ENCODE results near the gene IGSF3. TPM values are rescaled to one million over a fixed set of nuclear protein-coding genes. Genes with fewer than 3 reads are reported as not detected.

IGSF3 gene
- total and polyA plus RNA-seq, 2 of the 13 experiments (the other 11 are each of a cell fraction or from before 2014, with no cell fraction given): 0.11 to 0.16 TPM

- Histone ChIP-seq H2AFZ (ENCODE audit: low read length) (no peak overlapping the region), H3K79me2 (ENCODE audit: insufficient read depth, low read length) (no peaks in the 10 kb centered on the region), H3K9ac (ENCODE audit: insufficient read depth, low read depth, low read length) (no peak overlapping the region), H3K36me3 (replicated peaks in 1 of 2; ENCODE audit: control insufficient read depth in 1 of 2, insufficient read depth in 2 of 2, low read length in 2 of 2) (no peaks in the 10 kb centered on the region), H3K4me1 (ENCODE audit: insufficient read depth, low read length) (peaks cover 33% of the 10 kb centered on the region), H3K27ac (ENCODE audit: extremely low read length, insufficient read depth, low read length) (no peak overlapping the region), H4K20me1 (ENCODE audit: insufficient read depth, low read length) (no peaks in the 10 kb centered on the region; the same call in 1 of the 2 replicates), H3K4me2 (ENCODE audit: low read depth, low read length) (no peak overlapping the region), H3K27me3 (ENCODE audit: control insufficient read depth in 1 of 2, insufficient read depth in 2 of 2, low read length in 2 of 2) (peaks cover 0 to 20% of the 10 kb centered on the region in 2 experiments; a peak in 2 of 5 replicates), H3K4me3 (replicated peaks in 1 of 3; ENCODE audit: insufficient read depth in 1 of 3, low read depth in 2 of 3, low read length in 3 of 3) (no peak overlapping the region), H3K9me3 (ENCODE audit: low read length) (no peaks in the 10 kb centered on the region)
- no TSS peak for BruUV-seq (replicated peaks)
- TF ChIP-seq SP2 (CRISPR knock-in tag; IDR thresholded peaks at IDR 0.05): no peak
- no peak for TF ChIP-seq ZFX (CRISPR knock-in tag; IDR thresholded peaks at IDR 0.05; ENCODE audit: low read depth)
- TF ChIP-seq PCBP2 (optimal IDR thresholded peaks at IDR 0.05; ENCODE audit: low read depth, low read length, poor library complexity, severe bottlenecking): no peak
- TF ChIP-seq ZNF362 (CRISPR knock-in tag; IDR thresholded peaks at IDR 0.05; ENCODE audit: borderline replicate concordance): no peak
- no peak for TF ChIP-seq MYC (CRISPR knock-in tag; IDR thresholded peaks at IDR 0.05; ENCODE audit: borderline replicate concordance)
- no peak for TF ChIP-seq RBFOX2 (IDR thresholded peaks at IDR 0.05; ENCODE audit: low read depth, low read length)
- TF ChIP-seq THAP9 (CRISPR knock-in tag; IDR thresholded peaks at IDR 0.05; ENCODE audit: borderline replicate concordance): no peak
- TF ChIP-seq ZNF562 (CRISPR knock-in tag; IDR thresholded peaks at IDR 0.05; ENCODE audit: borderline replicate concordance): no peak
- TF ChIP-seq ZBTB21 (CRISPR knock-in tag; IDR thresholded peaks at IDR 0.05): no peak
- TF ChIP-seq NR2C2 (CRISPR knock-in tag; IDR thresholded peaks at IDR 0.05; ENCODE audit: borderline replicate concordance): no peak
- no peak for TF ChIP-seq HNRNPUL1 (IDR thresholded peaks at IDR 0.05; ENCODE audit: low read depth, low read length)
- no peak for TF ChIP-seq JDP2 (CRISPR knock-in tag; IDR thresholded peaks at IDR 0.05; ENCODE audit: borderline replicate concordance)
- no peak for TF ChIP-seq ZNF670 (CRISPR knock-in tag; IDR thresholded peaks at IDR 0.05; ENCODE audit: borderline replicate concordance)
- no peak for TF ChIP-seq TAF15 (IDR thresholded peaks at IDR 0.05; ENCODE audit: low read depth, low read length, poor library complexity, severe bottlenecking)
- no peak for TF ChIP-seq ZNF720 (CRISPR knock-in tag; IDR thresholded peaks at IDR 0.05)
- no peak for TF ChIP-seq ZNF577 (CRISPR knock-in tag; IDR thresholded peaks at IDR 0.05; ENCODE audit: borderline replicate concordance, low read depth)
- TF ChIP-seq ZNF557 (CRISPR knock-in tag; IDR thresholded peaks at IDR 0.05): no peak
- TF ChIP-seq ZNF746 (CRISPR knock-in tag; IDR thresholded peaks at IDR 0.05): no peak
- WGBS (ENCODE audit: low lambda C conversion rate): 51% methylated on average over 2 of the region's 2 CpGs
- intact Hi-C loops (cut with micrococcal nuclease; ENCODE audit: unreplicated experiment) (loop anchor here (5.0 to 10.0 kb wide), 4 partner anchors 45 to 243 kb away; no protein-coding TSS in a partner anchor), in situ Hi-C loops (cut with HindIII; ENCODE audit: extremely low pct_ligation_motif_present, low pct_unique_long_range_greater_than_20kb) (no loop called here)
- ATAC-seq (no peak), DNase-seq (ENCODE audit: low spot score) (no peak), FAIRE-seq (no peak)
- POLR2A ChIA-PET: no interaction called here
- CTCF ChIA-PET (ENCODE audit: low intra/inter-chr PET ratio, low total read pairs): interaction anchor here (1.3 kb wide), 1 partner anchor 245 kb away, joined by 3 read pairs; no protein-coding TSS in a partner anchor
These were observed 95.4 kb downstream of the IGSF3 start for GRCh38 chr1:116572099-116572498.
